SK-N-SH treated with all-trans-retinoic acid at 6 μM for 48 hours (cell line): Measurements from ENCODE around the gene VAMP1.
A peak's percentile ranks its signal among the peaks of the same experiment; 100 is the strongest.
"Not testable (repeated sequence)": the region's sequence is repeated elsewhere in the genome, so short reads cannot be mapped to it uniquely, and the experiment has no call there.

Source experiments
- ATAC-seq: fragments of 200-7000 bp; cut with Tn5 transposase; 3 replicates; pipeline ENCODE4 v1.9.1; 2020; ENCODE audit warnings: mild to moderate bottlenecking, moderate library complexity
- ARNTL ChIP-seq: fragments of 450-650 bp; formaldehyde crosslinking; IDR thresholded peaks from 2 replicates; pipeline ENCODE4 v1.5.0; 2020; ENCODE audit warnings: low read depth, mild to moderate bottlenecking, moderate library complexity, borderline replicate concordance
- CSDC2 ChIP-seq: fragments of 250-450 bp; sonication (Bioruptor Pico); IDR thresholded peaks from 2 replicates; pipeline ENCODE4 v1.5.0; 2020; ENCODE audit warnings: mild to moderate bottlenecking, moderate library complexity
- GLIS3 ChIP-seq: fragments of 250-450 bp; sonication (Bioruptor Pico); IDR thresholded peaks from 2 replicates; pipeline ENCODE4 v1.5.0; 2020; ENCODE audit warnings: mild to moderate bottlenecking, moderate library complexity
- ISL1 ChIP-seq: fragments of 250-450 bp; sonication (Bioruptor Pico); IDR thresholded peaks from 2 replicates; pipeline ENCODE4 v2.1.2; 2022; ENCODE audit warnings: mild to moderate bottlenecking, moderate library complexity
- OSR1 ChIP-seq: fragments of 250-450 bp; sonication (Bioruptor Pico); IDR thresholded peaks from 2 replicates; pipeline ENCODE4 v1.8.0; 2022; ENCODE audit warnings: moderate library complexity, mild to moderate bottlenecking, inconsistent platforms
- PPARA ChIP-seq: fragments of 250-450 bp; sonication (Bioruptor Pico); IDR thresholded peaks from 2 replicates; pipeline ENCODE4 v1.5.0; 2020; ENCODE audit warnings: mild to moderate bottlenecking, borderline replicate concordance
- TCF4 ChIP-seq: fragments of 250-450 bp; sonication (Bioruptor Pico); IDR thresholded peaks from 2 replicates; pipeline ENCODE4 v1.8.0; 2021; ENCODE audit warnings: mild to moderate bottlenecking, moderate library complexity, borderline replicate concordance
- TOX ChIP-seq: fragments of 250-450 bp; sonication (Bioruptor Pico); IDR thresholded peaks from 2 replicates; pipeline ENCODE4 v1.8.0; 2021; ENCODE audit warnings: mild to moderate bottlenecking, moderate library complexity, borderline replicate concordance
- ZC3H10 ChIP-seq: fragments of 250-450 bp; sonication (Bioruptor Pico); IDR thresholded peaks from 2 replicates; pipeline ENCODE4 v1.5.1; 2021; ENCODE audit warnings: mild to moderate bottlenecking, moderate library complexity
- ZFP3 ChIP-seq: fragments of 250-450 bp; sonication (Bioruptor Pico); IDR thresholded peaks from 2 replicates; pipeline ENCODE4 v1.5.0; 2020; ENCODE audit warnings: mild to moderate bottlenecking, moderate library complexity
- ZFP30 ChIP-seq: fragments of 450-650 bp; formaldehyde crosslinking; IDR thresholded peaks from 2 replicates; pipeline ENCODE4 v1.5.0; 2022; ENCODE audit warnings: mild to moderate bottlenecking, moderate library complexity
- ZNF565 ChIP-seq: fragments of 450-650 bp; formaldehyde crosslinking; conservative IDR thresholded peaks from 2 replicates; pipeline ENCODE4 v1.5.0; 2020; ENCODE audit warnings: low read depth, mild to moderate bottlenecking, moderate library complexity
- ZNF8 ChIP-seq: fragments of 450-650 bp; formaldehyde crosslinking; IDR thresholded peaks from 2 replicates; pipeline ENCODE4 v1.5.0; 2020; ENCODE audit warnings: mild to moderate bottlenecking, moderate library complexity
- TF ChIP-seq, protein P1 (sequence below): fragments of 250-450 bp; sonication (Bioruptor Pico); IDR thresholded peaks from 2 replicates; pipeline ENCODE4 v1.8.0; 2020; ENCODE audit warnings: mild to moderate bottlenecking, moderate library complexity, borderline replicate concordance
- TF ChIP-seq, protein P2 (sequence below): fragments of 250-450 bp; sonication (Bioruptor Pico); IDR thresholded peaks from 2 replicates; pipeline ENCODE4 v1.8.0; 2021; ENCODE audit warnings: low read depth, mild to moderate bottlenecking, moderate library complexity, borderline replicate concordance
- TF ChIP-seq, protein P3 (sequence below): fragments of 250-450 bp; sonication (Bioruptor Pico); IDR thresholded peaks from 2 replicates; pipeline ENCODE4 v1.5.1; 2020; ENCODE audit warnings: low read depth, mild to moderate bottlenecking, moderate library complexity

The VAMP1 gene

DNA sequence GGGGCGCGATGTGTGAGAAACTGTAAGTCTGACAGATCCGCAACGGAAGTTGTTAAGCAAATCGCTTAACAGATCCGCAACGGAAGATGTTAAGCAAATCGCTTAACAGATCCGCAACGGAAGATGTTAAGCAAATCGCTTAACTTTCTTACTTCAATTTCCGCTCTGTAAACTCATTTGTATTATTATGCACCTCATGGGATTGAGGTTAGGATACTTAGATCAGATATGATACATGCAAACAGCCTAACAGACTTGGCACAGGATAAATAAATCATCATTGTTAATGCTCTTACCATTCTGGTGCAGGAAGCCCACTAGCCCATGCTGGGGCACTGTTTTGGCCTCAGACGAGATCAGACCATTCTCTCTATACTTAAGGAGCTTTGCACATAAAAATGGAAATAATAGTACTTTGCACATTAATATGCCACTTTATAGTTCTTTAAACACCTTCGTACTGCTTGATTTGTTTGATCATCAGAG lies 23.8 kb upstream of the VAMP1 start (continued):
- TF ChIP-seq, protein P1, sequence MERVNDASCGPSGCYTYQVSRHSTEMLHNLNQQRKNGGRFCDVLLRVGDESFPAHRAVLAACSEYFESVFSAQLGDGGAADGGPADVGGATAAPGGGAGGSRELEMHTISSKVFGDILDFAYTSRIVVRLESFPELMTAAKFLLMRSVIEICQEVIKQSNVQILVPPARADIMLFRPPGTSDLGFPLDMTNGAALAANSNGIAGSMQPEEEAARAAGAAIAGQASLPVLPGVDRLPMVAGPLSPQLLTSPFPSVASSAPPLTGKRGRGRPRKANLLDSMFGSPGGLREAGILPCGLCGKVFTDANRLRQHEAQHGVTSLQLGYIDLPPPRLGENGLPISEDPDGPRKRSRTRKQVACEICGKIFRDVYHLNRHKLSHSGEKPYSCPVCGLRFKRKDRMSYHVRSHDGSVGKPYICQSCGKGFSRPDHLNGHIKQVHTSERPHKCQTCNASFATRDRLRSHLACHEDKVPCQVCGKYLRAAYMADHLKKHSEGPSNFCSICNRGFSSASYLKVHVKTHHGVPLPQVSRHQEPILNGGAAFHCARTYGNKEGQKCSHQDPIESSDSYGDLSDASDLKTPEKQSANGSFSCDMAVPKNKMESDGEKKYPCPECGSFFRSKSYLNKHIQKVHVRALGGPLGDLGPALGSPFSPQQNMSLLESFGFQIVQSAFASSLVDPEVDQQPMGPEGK (CRISPR knock-in tag), result no peak

DNA sequence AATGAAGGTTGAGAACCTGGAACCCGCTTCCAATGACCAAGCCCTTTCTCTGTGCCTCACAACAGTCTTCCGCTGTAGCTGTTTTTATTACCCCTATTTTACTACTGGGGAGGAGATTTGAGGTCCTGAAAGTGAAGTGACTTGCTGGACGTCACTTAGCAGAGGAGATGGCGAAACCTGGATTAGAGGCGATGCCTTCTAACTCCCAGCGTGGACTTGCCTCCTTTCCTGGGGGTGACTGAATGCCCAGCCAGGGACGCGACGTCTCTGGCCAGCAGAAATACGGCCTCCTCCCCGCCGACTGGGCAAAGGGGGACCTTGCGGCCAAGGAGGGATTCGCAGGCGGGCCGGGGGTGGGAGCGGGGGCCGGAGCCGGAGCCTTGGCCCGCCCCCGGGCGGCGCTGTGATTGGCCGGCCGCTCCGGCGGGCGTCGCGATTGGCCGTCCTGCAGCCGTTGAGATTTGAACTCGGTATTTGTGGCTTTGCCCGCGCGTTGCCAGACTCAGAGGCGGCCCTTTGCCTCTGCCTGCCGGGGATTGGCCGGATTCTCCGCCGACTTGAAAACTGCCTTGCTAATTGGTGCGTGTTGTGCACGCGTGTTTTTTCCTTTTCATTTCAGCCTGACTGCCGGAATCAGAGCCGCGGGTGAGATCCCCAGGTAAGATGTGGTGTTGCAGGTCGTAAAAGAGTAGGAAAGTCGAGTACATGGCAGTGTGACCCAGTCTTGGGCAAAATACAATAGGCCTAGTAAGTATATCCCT lies 23.2 kb upstream of the VAMP1 start, which contains the start of gene NCAPD2:
NCAPD2 (plus strand) TSS at position 606 of the 761 bp plus-strand sequence. CDS start 997 bp downstream, outside the sequence.
- no peak for TF ChIP-seq ARNTL (CRISPR knock-in tag)
- TF ChIP-seq TOX (CRISPR knock-in tag), result no peak
- TF ChIP-seq ZNF565 (CRISPR knock-in tag), result no peak
- TF ChIP-seq ZFP3 (CRISPR knock-in tag), result no peak
- TF ChIP-seq TCF4 (CRISPR knock-in tag), result no peak
- no peak for TF ChIP-seq ISL1 (CRISPR knock-in tag)
- no peak for TF ChIP-seq OSR1 (CRISPR knock-in tag)
- TF ChIP-seq GLIS3 (CRISPR knock-in tag), result 0 out of 2 replicates have a peak, but pooled peaks have one; percentile 28
- ATAC-seq, result peak; percentile 95

DNA sequence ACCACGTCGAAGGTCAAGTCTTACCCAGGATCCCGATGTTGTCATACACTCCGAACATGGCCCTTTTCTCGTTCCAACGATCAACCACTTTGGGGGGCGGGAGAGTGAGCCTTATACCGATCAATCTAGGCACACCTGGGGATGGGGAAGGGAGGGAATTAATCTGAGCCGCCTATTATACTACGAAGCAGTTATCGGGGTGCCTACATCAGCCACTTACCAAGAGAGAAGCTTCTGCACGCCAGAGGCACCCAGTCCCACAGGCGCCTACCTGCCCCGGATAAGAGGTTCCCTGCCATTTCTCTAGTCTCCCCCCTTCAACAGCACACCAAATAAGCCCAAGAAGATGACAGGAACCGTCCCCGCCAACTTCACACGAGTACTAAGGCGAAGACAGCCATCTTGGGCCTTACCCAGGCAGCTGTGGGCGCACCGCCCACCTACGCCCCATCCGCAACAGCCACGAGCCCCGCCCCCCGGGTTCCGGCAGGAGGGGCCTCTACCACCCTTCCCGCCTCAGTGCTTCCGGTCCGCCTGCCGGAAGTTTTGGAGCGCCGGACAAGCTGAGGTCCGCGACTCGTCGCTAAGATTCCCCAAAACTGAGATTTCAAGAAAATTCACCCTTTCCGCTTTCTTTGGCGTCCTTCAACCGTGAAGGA lies 22.5 kb upstream of the VAMP1 start, which contains the start of gene MRPL51:
MRPL51 (minus strand) TSS at position 425 of the 659 bp plus-strand sequence; CDS start at position 299, 126 bp downstream.
- peak; percentile 87 for ATAC-seq

DNA sequence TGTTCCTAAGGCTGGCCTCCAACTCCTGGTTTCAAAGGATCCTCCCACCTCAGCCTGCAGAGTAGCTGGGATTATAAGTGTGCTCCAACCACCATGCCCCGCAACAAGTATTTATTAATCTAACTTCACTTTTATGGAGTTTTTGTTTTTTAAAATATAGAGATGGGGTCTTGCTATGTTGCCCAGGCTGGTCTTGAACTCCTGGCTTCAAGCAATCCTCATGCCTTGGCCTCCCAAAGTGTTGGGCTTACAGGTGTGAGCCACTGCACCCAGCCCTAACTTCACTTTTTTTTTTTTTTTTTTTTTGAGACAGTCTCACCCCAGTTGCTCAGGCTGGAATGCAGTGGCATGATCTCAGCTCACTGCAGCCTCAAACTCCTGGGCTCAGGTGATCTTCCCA lies 20.2 kb upstream of the VAMP1 start:
- not testable (repeated sequence) for ATAC-seq

More for the DNA sequence above, 22.5 kb upstream of the VAMP1 start, which contains the start of gene MRPL51:
- TF ChIP-seq TCF4 (CRISPR knock-in tag), result no peak

DNA sequence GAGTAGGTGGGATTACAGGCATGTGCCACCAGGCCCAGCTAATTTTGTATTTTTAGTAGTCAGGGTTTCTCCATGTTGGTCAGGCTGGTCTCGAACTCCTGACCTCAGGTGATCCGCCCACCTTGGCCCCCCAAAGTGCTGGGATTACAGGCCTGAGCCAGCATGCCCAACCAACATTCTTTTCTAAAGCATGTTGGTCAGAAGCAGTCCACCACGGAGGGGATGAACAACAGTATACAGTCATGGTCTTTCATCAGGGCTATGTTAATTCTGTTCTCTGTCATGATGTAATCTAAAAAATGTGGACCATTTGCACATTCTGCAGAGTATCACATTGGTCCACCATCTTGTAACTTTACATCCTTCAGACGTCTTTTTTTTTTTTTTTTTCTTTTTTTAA lies 19.0 kb upstream of the VAMP1 start:
- no peak for ATAC-seq
- TF ChIP-seq, protein P2, sequence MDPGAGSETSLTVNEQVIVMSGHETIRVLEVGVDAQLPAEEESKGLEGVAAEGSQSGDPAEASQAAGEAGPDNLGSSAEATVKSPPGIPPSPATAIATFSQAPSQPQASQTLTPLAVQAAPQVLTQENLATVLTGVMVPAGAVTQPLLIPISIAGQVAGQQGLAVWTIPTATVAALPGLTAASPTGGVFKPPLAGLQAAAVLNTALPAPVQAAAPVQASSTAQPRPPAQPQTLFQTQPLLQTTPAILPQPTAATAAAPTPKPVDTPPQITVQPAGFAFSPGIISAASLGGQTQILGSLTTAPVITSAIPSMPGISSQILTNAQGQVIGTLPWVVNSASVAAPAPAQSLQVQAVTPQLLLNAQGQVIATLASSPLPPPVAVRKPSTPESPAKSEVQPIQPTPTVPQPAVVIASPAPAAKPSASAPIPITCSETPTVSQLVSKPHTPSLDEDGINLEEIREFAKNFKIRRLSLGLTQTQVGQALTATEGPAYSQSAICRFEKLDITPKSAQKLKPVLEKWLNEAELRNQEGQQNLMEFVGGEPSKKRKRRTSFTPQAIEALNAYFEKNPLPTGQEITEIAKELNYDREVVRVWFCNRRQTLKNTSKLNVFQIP (CRISPR knock-in tag), result no peak
- TF ChIP-seq ZC3H10 (CRISPR knock-in tag) (no peak), ZFP3 (CRISPR knock-in tag) (no peak), PPARA (CRISPR knock-in tag) (no peak), TCF4 (CRISPR knock-in tag) (no peak), CSDC2 (CRISPR knock-in tag) (no peak), GLIS3 (CRISPR knock-in tag) (no peak)

DNA sequence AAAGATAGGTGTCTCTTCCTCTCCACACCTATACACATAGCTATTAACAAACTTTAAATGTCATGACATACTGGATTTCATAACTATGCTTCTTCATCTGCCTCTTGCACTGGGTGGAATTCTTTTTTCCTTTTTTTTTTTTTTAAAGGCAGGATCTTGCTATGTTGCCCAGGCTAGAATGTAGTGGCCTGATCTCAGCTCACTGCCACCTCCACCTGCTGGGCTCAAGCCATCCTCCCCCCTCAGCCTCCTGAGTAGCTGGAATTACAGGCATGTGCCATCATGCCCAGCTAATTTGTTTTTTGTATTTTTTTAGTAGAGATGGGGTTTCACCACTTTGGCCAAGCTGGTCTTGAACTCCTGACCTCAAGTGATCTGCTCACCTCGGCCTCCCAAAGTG lies 17.8 kb upstream of the VAMP1 start:
- TF ChIP-seq ZNF8 (CRISPR knock-in tag), result no peak
- no peak for TF ChIP-seq ISL1 (CRISPR knock-in tag)
- TF ChIP-seq, protein P1 (CRISPR knock-in tag), result no peak
- no peak for TF ChIP-seq ZFP3 (CRISPR knock-in tag)
- no peak for TF ChIP-seq ARNTL (CRISPR knock-in tag)
- TF ChIP-seq, protein P2 (CRISPR knock-in tag), result no peak
- no peak for TF ChIP-seq TOX (CRISPR knock-in tag)
- TF ChIP-seq, protein P3, sequence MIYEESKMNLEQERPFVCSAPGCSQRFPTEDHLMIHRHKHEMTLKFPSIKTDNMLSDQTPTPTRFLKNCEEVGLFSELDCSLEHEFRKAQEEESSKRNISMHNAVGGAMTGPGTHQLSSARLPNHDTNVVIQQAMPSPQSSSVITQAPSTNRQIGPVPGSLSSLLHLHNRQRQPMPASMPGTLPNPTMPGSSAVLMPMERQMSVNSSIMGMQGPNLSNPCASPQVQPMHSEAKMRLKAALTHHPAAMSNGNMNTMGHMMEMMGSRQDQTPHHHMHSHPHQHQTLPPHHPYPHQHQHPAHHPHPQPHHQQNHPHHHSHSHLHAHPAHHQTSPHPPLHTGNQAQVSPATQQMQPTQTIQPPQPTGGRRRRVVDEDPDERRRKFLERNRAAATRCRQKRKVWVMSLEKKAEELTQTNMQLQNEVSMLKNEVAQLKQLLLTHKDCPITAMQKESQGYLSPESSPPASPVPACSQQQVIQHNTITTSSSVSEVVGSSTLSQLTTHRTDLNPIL (CRISPR knock-in tag), result no peak
- no peak for TF ChIP-seq ZC3H10 (CRISPR knock-in tag)
- TF ChIP-seq PPARA (CRISPR knock-in tag), result no peak
- TF ChIP-seq ZFP30, result no peak
- no peak for ATAC-seq
